GM12878 (cell line): ENCODE results near the gene ABTB1.

ENCODE experiments used
- BACH1 ChIP-seq: fragments of 450-650 bp; IDR thresholded peaks from 2 replicates; pipeline ENCODE4 v1.6.1; 2017; ENCODE audit warnings: mild to moderate bottlenecking, borderline replicate concordance
- CTCF ChIP-seq, 3 experiments: IDR thresholded peaks in 2 of 3; conservative IDR thresholded peaks in 1 of 3; 2 replicates each; pipeline ENCODE4 v1.5.1; 2011; ENCODE audit warnings: low read depth in 3 of 3, low read length in 3 of 3, mild to moderate bottlenecking in 3 of 3, control low read depth in 2 of 3, moderate library complexity in 2 of 3, inconsistent platforms in 1 of 3, mixed read lengths in 1 of 3; ENCODE audit not compliant: control insufficient read depth in 2 of 3, insufficient read depth in 1 of 3; ENCODE audit errors: extremely low read depth in 1 of 3
- POLR2AphosphoS2 ChIP-seq: IDR thresholded peaks from 2 replicates; pipeline ENCODE4 v1.6.1; 2011; ENCODE audit warnings: low read depth, mild to moderate bottlenecking, low read length, improper control_type of control experiment, moderate library complexity
- RAD21 ChIP-seq: IDR thresholded peaks from 2 replicates; pipeline ENCODE4 v1.6.1; 2011; ENCODE audit warnings: mild to moderate bottlenecking, low read depth, low read length, moderate library complexity; ENCODE audit not compliant: insufficient read depth
- RELB ChIP-seq: fragments of 450-650 bp; IDR thresholded peaks from 2 replicates; pipeline ENCODE4 v1.6.1; 2017; ENCODE audit warnings: low read depth, mild to moderate bottlenecking, moderate library complexity
- TCF7 ChIP-seq: IDR thresholded peaks from 2 replicates; pipeline ENCODE4 v1.6.1; 2014; ENCODE audit warnings: antibody characterized with exemption, borderline replicate concordance
- ZSCAN29 ChIP-seq: fragments of 450-650 bp; IDR thresholded peaks from 2 replicates; pipeline ENCODE4 v1.6.1; 2017; ENCODE audit warnings: mild to moderate bottlenecking, moderate library complexity
- TF ChIP-seq, protein P1 (sequence below): IDR thresholded peaks from 2 replicates; pipeline ENCODE4 v1.6.1; 2012; ENCODE audit warnings: low read depth, low read length, improper control_type of control experiment

- TF ChIP-seq BACH1: no peak
- no peak for TF ChIP-seq TCF7
- TF ChIP-seq ZSCAN29: no peak
- TF ChIP-seq RELB: no peak
- TF ChIP-seq, protein P1, sequence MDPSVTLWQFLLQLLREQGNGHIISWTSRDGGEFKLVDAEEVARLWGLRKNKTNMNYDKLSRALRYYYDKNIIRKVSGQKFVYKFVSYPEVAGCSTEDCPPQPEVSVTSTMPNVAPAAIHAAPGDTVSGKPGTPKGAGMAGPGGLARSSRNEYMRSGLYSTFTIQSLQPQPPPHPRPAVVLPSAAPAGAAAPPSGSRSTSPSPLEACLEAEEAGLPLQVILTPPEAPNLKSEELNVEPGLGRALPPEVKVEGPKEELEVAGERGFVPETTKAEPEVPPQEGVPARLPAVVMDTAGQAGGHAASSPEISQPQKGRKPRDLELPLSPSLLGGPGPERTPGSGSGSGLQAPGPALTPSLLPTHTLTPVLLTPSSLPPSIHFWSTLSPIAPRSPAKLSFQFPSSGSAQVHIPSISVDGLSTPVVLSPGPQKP: no peak
- TF ChIP-seq CTCF (IDR thresholded peaks at IDR 0.05 in 2 of 3, conservative IDR thresholded peaks at IDR 0.05 in 1 of 3; ENCODE audit: control insufficient read depth in 2 of 3, extremely low read depth in 1 of 3, insufficient read depth in 1 of 3, low read depth in 3 of 3, low read length in 3 of 3): no peak
- no peak for TF ChIP-seq RAD21
- no peak for TF ChIP-seq POLR2AphosphoS2
Observed at GRCh38 chr3:127687228-127687737, 14.5 kb downstream of the ABTB1 start.
